ENCODE data around the gene NINL.
A peak's percentile ranks its signal among the peaks of the same experiment; 100 is the strongest.

NINL gene

DNA sequence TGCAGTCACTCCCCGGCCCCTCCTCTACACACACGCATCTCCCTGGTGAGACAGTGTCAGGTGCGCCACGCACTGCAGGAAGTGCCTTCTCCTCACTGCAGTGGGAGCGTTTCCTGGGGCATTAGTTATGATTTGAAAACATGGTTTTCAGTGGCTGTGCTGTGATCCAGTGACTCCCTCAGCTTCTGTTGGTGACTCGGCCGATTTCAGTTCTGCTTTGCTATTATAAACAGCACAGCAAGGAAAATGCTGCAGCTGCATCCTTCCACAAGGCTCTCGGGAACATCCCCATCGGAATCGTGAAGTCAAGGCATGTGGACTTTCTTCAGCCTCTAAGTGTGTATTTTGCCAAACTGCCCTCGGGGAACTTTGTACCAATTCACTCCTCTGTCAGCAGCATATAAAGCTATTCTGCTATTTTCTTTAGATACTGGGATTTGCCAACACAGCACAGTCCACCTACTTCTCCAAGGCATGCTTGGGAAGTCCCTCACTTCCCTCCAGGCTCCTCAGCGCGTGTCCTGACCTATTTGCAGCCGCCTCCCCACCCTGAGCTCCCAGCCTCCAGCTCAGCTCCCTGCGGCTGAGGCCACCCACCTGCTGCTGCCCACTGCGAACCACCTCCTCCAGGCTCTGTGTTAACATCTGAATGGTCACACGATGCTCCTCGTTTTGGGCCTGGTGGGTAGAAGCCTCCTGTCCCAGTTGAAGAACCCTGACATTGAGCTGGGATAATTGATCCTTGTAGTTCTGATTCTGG, 123.4 kb downstream of the NINL start:
- no peak for DNase-seq

GRCh38 chr20:25461281-25461650, 124.1 kb downstream of the NINL start:
- no peak for DNase-seq

DNA sequence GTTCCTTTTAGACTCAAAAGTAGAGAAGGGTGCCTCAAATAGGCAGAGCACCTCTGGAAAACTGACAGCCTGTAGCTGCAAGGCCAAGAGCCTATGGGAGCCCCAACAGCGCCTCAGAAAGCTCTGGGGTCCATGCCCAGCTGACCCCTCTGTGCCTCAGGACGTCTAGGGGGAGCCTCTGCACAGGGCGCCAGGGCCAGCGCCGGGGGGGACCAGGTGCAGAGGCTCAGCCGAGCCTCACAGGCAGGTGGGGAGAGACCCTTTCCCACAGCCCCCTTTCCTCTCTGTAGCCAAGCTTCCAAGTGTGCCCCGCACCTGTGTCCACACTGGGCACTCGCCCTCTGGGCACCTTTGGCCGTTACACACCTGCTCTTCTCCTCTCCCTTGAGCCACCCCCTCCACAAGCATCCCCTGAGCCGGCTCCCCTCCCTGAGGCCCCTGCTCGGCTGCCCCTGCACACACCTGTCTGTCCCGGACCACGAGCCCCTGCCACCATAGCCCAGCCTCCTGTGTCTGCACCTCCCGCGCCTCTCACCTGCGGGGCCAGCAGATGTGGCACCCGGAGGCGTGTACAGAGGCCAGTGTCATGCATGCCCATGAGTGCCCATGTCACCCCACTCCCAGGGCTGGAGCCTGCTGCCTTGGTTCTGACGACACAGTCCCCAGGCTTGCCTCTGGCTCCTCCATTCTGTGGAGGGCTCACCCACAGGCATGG, 124.6 kb downstream of the NINL start:
- DNase-seq, result no peak

- no peak for DNase-seq
These were observed 125.3 kb downstream of the NINL start for GRCh38 chr20:25459916-25460535.

DNA sequence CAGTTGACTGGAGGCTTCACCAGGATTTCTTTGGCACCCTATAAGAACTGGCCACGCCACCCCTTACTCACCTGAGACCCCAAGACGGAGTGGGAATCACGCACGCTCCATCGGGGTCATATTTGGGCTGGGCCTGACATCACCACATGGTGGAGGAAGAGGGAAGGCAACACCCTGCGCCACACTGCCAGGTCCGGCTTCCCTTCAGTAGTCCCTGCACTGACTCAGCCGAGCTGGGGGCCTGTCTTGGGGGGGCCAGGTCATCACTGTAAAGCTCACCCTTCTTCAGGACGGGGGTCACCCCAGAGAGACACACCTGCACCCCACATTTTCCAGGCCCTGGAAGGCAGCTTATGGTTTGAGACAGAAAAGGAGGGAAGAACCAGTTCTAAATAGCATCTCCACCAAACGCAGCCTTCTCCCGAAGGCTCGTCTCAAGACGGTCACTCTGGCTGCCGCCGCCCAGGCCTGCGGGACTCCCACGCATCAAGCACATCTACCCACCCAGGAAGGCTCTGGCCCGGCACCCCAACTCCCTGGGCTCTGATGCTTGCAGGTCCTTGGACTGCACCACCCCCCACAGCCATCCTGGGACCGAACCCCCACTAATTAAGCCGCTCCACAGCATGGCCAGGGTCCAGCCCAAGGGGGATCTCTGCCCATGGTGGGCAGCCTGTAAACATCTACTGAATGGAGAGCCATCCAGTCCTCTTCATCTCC, 126.1 kb downstream of the NINL start:
- DNase-seq, result no peak

DNA sequence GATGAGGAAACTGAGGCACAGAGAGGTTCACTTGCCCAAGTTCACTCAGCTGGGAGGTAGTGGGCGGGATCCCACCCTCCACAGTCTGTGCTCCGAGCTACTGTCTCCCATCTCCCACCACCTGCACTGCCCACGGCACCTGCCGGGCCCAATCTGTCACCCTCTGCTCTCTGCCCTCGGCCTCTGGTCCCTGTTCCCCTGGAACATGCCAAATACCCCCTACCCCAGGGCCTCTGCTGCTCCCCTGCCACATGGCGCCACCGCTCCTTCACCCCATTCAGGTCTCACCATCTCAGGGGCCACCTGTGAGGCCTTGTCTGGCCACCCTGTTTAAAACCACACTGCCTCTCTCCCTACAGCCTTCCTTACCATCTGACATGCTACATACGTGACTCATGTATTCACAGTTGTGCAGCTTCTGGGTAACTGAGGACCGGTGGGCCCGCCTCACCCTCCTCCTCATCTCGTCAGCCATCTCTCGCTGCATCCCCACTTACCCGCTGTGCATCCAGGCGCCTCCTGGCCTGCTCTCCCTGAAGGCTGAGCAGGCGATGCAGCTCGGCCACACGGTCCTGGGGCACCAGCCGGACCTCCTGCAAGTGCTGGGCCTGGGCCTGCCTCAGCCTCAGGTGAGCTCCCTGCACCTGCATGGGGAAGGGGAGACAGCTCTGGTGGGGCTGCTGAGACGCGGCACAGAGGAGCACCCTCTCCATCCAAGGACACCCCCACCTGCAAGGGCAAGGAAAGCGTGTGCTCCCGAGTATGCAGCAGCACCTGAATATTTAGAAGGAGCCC, 127.2 kb downstream of the NINL start:
- no peak for DNase-seq

GRCh38 chr20:25454153-25454900, 131.0 kb downstream of the NINL start:
- no peak for DNase-seq

DNA sequence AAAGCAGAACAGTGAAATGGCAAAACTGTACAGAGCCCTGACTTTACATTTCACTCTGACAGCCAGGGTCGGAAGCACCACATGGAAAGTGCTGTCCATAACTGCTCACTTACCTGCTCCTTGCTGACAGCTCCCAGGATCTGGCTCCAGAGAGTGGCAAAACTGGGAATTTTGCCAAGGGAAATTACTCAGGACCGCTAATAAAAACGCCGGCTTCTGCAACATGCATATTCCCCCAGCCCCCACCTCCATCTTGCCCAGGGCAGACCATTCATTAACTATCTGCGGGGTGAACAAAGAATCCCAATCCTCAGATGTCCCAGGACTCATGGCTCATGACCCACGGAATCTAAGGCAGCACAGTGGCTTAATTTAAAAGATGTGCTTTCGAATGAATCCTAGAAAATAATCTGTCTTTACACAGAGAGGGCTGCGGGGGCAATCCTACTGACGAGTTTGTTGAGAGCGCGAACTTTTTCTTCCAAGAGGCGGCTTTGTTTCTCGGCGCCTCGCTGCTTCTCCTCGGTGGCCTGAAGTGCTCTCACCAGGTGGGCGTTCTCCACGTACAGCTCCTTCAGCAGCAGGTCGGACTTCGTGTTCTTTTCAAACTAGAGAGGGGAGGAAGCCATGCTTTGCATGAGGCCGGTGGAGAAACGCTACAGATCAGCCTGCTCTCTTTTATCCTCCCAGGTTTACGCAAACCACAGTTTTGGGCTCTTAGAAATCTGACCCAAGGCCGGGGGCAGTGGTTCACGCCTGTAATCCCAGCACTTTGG, 132.1 kb downstream of the NINL start:
- DNase-seq, result peak in 1 of 2 experiments; percentile 46

GRCh38 chr20:25452333-25452732, 133.0 kb downstream of the NINL start:
- no peak for DNase-seq

DNA sequence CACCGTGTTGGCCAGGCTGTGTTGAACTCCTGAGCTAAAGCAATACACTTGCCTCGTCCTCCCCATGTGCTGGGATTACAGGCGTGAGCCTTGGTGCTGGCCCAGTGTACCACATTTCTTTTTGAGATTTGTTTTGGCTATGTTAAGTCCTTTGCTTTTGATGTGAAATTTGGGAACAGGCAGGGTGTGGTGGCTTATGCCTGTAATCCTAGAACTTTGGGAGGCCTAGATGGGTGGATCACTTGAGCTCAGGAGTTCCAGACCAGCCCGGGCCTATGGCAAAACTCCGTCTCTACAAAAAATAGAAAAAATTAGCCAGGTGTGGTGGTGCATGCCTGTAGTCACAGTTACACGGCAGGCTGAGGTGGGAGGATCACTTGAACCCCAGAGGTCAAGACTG, 137.7 kb downstream of the NINL start:
- DNase-seq, result no peak

- no peak for DNase-seq
These were observed 140.8 kb downstream of the NINL start for GRCh38 chr20:25444556-25444955.

- no peak for DNase-seq
These were observed 146.0 kb downstream of the NINL start for GRCh38 chr20:25439328-25439727.

DNA sequence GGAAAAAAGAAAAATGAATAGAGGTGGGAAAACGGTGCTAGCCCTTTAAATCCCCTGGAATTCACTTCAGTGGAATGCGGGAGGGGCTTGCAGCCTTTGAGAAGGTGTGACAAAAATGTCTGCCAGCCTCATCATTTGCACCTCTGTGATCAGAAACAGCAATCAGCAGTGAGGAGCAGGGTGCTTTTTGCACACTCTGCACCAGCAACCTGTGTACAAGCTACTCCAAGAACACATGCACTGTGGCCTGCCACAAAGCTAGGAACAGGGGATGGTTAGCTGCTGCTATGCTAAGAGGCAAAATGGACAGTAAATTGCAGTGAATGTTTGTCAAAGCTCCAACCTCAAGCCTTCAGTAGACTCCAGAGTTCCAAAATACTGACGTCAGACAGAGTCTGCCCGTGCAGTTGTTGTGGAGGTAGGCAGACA, 148.2 kb downstream of the NINL start:
- DNase-seq, result no peak

- DNase-seq, result no peak
These were observed 160.8 kb downstream of the NINL start for GRCh38 chr20:25424536-25424935.

DNA sequence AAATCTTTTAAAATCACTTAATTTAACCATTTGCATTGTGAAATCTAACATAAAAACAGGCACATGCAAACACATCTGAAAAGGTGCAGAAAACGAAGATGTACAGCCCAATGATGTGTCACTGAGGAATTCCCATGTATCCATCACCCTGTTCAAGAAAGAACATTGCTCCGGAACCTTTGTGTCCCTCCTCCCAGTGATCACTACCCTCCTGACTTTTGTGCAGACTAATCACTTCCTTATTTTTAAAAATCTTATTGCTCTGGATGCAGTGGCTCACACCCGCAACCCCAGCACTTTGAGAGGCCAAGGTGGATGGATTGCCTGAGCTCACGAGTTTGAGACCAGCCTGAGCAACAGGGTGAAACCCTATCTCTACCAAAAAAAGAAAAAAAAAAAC, 163.3 kb downstream of the NINL start:
- no peak for DNase-seq

- no peak for DNase-seq
These were observed 164.2 kb downstream of the NINL start for GRCh38 chr20:25421102-25421501.

DNA sequence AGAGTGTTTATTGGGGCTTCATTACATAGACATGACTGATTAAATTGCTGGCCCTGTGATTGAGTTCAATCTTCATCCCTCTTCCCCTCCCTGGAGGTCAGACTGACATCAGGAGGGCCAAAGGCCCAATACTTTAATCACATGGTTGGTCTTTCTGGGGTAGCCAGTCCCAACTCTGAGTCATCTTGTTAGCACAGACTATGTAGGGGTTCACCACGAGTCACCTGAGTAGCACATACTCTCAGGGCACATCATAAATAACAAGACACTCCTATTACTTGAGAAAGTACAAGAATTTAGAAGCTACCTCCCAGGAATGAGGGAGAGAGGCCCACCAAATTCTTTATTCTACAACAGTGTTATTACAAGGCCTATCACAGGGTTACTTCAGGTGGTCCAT, 166.6 kb downstream of the NINL start:
- DNase-seq, result no peak

DNA sequence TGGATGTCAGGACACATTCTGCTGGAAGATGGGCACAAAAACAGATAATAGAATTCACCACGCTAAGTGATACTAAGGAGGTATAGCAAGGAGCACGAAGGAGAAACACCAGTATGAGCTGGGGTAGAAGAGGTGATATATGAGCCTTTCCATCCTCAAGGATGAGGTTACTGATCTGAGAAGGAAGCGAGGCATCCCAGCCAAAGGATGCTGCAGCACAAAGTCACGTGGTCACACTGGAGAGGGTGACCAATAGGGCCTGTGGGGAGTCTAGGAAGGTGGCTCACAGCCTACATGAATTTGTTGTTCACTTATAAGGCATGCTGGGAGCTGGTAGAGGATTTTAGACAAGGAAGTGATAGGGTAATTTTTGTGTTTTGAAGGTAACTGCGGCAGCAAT, 176.4 kb downstream of the NINL start:
- DNase-seq, result no peak

DNA sequence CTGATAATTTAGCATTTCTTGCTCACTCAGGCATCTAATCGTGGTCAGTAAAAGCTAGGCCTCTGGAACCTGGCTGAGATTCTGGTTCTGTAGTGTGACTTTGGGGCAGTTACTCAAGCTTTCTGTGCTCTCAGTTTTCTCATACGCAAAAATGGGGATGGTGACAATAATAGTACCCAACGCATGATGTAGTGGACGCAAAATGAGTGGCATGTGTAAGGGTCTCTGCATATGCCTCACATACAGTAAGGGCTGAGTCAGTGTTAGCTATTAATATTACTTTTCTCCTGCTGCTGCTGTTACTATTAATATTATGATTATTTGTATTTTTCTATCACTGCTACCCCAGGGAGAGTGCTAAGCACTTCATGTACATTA, 177.2 kb downstream of the NINL start:
- peak in 1 of 2 experiments; percentile 33 for DNase-seq

GRCh38 chr20:25407311-25408169, 177.8 kb downstream of the NINL start, which contains the start of gene GINS1:
Gene GINS1 (plus strand): TSS chr20:25407673. CDS start chr20:25407821, 148 bp downstream.
- DNase-seq, result peak; percentile 94 to 98
